Memory B cell (primary cell): ENCODE measurements around the gene SHROOM2.

Experiments used
- ATAC-seq: fragments of 150-1000 bp; cut with Tn5 transposase; 2 replicates; pipeline ENCODE4 v1.10.0; 2021; ENCODE audit warnings: low read depth, mild to moderate bottlenecking, moderate library complexity
- DNase-seq, 2 donors: peaks; one replicate each; pipeline ENCODE4 v3.0.0; 2022; ENCODE audit warnings: low spot score in 2 of 2
- H3K27ac Mint-ChIP-seq: one replicate; pipeline ENCODE4 v1.8.0; 2022; ENCODE audit warnings: mild to moderate bottlenecking, moderate library complexity, mixed read lengths
- H3K27me3 Mint-ChIP-seq: one replicate; pipeline ENCODE4 v1.8.0; 2022; ENCODE audit warnings: mixed read lengths
- H3K36me3 Mint-ChIP-seq: one replicate; pipeline ENCODE4 v1.8.0; 2022; ENCODE audit warnings: mild to moderate bottlenecking, mixed read lengths
- H3K4me1 Mint-ChIP-seq: one replicate; pipeline ENCODE4 v1.8.0; 2022; ENCODE audit warnings: mixed read lengths
- H3K4me3 Mint-ChIP-seq: one replicate; pipeline ENCODE4 v1.8.0; 2022; ENCODE audit warnings: mild to moderate bottlenecking, moderate library complexity, mixed read lengths
- H3K9me3 Mint-ChIP-seq: one replicate; pipeline ENCODE4 v1.8.0; 2022; ENCODE audit warnings: mixed read lengths

The SHROOM2 gene

DNA sequence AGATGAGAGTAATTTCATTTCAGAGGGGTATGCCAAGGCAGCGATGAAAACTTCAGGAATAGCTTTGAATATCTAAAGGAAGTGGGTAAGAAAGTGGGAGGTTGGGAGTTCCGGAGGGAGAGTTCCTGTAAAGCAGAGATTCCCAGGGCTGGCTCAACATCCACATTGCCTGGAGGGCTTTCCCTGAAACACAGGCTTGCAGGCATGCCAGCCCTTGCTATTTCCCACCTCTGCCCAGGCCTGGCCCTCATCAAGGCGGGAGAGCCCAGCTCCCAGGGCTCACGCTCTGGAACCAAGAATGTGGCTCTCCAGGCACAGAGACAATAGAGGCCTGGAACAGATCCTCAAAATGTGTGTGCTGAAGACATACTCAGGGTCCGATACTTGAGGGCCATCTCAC is 137.1 kb downstream of the SHROOM2 start:
- no peak overlapping the region for H3K27ac Mint-ChIP-seq
- ATAC-seq (no peak), DNase-seq (no peak)
- no peak overlapping the region for H3K4me3 Mint-ChIP-seq
- no peaks in the 10 kb centered on the region for H3K36me3 Mint-ChIP-seq
- H3K27me3 Mint-ChIP-seq = peaks cover 8% of the 10 kb centered on the region
- H3K9me3 Mint-ChIP-seq = no peaks in the 10 kb centered on the region
- peaks cover 4% of the 10 kb centered on the region for H3K4me1 Mint-ChIP-seq

DNA sequence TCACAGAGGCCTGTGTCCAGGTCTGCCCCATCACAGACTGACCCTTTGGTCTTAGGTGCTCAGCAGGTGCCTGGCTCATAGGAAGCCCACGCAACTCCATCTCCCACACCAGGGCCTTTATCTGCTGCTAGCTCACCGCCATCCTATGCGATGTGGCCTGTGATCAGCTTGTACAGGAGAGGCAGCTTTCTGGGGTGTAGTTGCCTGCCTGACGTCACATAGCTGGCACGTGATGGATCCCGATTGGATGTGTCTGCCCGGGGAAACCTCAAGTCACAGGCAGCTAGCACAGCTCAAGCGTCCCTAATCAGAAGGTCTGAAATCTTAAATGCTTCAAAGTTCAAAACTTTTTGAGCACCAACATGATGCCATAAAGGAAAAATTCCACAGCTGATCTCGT is 139.8 kb downstream of the SHROOM2 start:
- Mint-ChIP-seq H3K9me3 (no peaks in the 10 kb centered on the region), H3K4me3 (no peak overlapping the region)

GRCh38 chrX:9927698-9928482 is 141.7 kb downstream of the SHROOM2 start:
- ATAC-seq (no peak), DNase-seq (no peak)
- no peaks in the 10 kb centered on the region for H3K9me3 Mint-ChIP-seq
- peaks cover 4% of the 10 kb centered on the region for H3K4me1 Mint-ChIP-seq
- H3K36me3 Mint-ChIP-seq = no peaks in the 10 kb centered on the region
- no peak overlapping the region for H3K27ac Mint-ChIP-seq
- H3K4me3 Mint-ChIP-seq = no peak overlapping the region
- peaks cover 6% of the 10 kb centered on the region for H3K27me3 Mint-ChIP-seq

More for the DNA sequence above, 139.8 kb downstream of the SHROOM2 start:
- Mint-ChIP-seq H3K27me3 (peaks cover 6% of the 10 kb centered on the region), H3K36me3 (no peaks in the 10 kb centered on the region), H3K27ac (no peak overlapping the region), H3K4me1 (peaks cover 4% of the 10 kb centered on the region)
- ATAC-seq = no peak
- no peak for DNase-seq

GRCh38 chrX:9935436-9935835 is 149.2 kb downstream of the SHROOM2 start:
- Mint-ChIP-seq H3K4me1 (no peaks in the 10 kb centered on the region), H3K36me3 (no peaks in the 10 kb centered on the region), H3K4me3 (no peak overlapping the region), H3K9me3 (no peaks in the 10 kb centered on the region), H3K27ac (no peak overlapping the region), H3K27me3 (no peaks in the 10 kb centered on the region)
- ATAC-seq = no peak
- no peak for DNase-seq

DNA sequence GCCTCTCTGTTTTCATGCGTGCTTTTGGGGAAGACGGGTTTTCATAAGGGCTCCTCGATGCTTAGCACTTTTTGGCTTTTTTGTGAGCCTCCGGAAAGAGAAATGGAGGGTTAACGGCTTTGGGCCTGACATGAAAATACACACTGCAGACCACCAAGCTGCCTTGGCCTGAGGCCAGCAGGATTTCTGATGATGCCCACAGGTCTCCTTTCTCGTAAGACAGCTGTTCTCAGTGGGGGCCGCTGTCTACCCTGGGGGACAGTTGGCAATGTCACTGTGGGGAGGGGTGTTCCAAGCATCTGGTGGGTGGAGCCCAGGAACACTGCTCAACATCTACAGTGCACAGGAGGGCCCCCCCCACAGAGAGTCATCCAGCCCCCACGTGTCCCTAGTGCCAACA is 151.5 kb downstream of the SHROOM2 start:
- ATAC-seq (no peak), DNase-seq (no peak)
- no peaks in the 10 kb centered on the region for H3K27me3 Mint-ChIP-seq
- H3K4me3 Mint-ChIP-seq = no peak overlapping the region
- H3K27ac Mint-ChIP-seq = no peak overlapping the region
- H3K4me1 Mint-ChIP-seq = peaks cover 4% of the 10 kb centered on the region
- no peaks in the 10 kb centered on the region for H3K36me3 Mint-ChIP-seq
- H3K9me3 Mint-ChIP-seq = no peaks in the 10 kb centered on the region

DNA sequence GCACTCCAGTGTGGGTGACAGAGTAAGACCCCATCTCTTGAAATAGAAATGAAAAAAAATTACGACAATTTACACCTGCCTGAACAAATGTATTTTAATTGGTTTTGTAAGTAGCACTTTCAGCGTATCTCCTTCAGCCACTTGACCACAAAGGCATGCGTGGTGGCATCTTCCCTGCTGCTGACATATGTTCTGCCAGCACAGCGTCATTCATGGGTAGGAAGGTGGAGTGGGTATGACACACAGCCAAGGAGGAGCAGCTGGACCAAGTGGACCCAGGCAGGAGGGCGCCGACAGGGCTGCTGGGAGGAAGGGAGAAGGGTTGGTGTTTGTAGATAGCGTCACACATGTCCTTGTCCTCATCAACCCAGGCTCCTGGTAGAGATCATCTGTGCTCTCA is 152.3 kb downstream of the SHROOM2 start:
- Mint-ChIP-seq H3K4me1 (peaks cover 7% of the 10 kb centered on the region), H3K4me3 (no peak overlapping the region), H3K27me3 (peaks cover 2% of the 10 kb centered on the region)

DNA sequence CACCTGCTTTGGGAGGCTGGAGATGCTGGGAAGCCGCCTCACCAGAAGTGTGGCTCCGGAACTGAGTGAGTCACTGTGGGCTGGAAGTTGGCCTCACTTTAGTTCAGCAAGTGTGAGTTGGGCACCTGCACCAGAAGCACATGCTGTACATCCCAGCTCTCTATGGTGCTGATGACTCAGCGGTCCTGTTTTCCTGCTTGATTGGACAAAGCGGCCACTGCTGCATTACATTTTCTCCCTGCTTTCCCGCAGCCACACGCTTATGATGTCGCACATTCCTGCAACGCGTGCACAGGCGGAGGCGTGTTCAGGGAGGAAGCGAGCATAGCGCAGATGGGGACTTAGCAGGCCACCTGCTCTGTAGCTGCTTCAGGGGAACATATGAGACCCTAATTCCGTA is 154.2 kb downstream of the SHROOM2 start:
- no peak for ATAC-seq
- H3K4me3 Mint-ChIP-seq = no peak overlapping the region
- H3K27me3 Mint-ChIP-seq = peaks cover 2% of the 10 kb centered on the region
- no peak overlapping the region for H3K27ac Mint-ChIP-seq
- peaks cover 7% of the 10 kb centered on the region for H3K4me1 Mint-ChIP-seq
- H3K9me3 Mint-ChIP-seq = no peaks in the 10 kb centered on the region
- H3K36me3 Mint-ChIP-seq = no peaks in the 10 kb centered on the region
- no peak for DNase-seq

More for the DNA sequence above, 152.3 kb downstream of the SHROOM2 start:
- H3K36me3 Mint-ChIP-seq = no peaks in the 10 kb centered on the region
- no peaks in the 10 kb centered on the region for H3K9me3 Mint-ChIP-seq
- DNase-seq (no peak), ATAC-seq (no peak)
- H3K27ac Mint-ChIP-seq = no peak overlapping the region

- ATAC-seq (peak; percentile 93), DNase-seq (peak in 1 of 2 donors; percentile 2)
- H3K4me1 Mint-ChIP-seq = peaks cover 7% of the 10 kb centered on the region
- H3K4me3 Mint-ChIP-seq = peak overlapping the region; percentile 64
- H3K27me3 Mint-ChIP-seq = peaks cover 2% of the 10 kb centered on the region
- no peaks in the 10 kb centered on the region for H3K36me3 Mint-ChIP-seq
- H3K9me3 Mint-ChIP-seq = no peaks in the 10 kb centered on the region
- no peak overlapping the region for H3K27ac Mint-ChIP-seq
Observed at GRCh38 chrX:9942086-9942485, 155.9 kb downstream of the SHROOM2 start.

DNA sequence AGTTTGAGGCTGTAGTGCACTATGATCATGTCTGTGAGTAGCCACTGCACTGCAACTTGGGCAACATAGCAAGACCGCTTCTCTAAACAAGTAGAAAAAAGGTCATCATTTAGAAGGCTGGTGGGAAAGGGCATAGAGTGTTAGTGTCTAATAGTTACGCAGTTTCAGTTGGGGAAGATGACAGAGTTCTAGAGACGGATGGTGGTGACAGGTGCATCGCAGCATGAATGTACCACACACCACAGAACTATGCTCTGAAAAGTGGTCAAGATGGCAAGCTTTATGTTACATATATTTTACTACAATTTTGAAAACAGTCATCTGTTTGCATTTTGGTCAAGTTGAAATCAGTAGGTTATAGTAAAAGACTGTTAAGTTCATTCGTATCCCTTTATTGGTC is 157.2 kb downstream of the SHROOM2 start:
- Mint-ChIP-seq H3K4me1 (peaks cover 7% of the 10 kb centered on the region), H3K36me3 (no peaks in the 10 kb centered on the region), H3K27ac (no peak overlapping the region), H3K4me3 (no peak overlapping the region), H3K27me3 (peaks cover 2% of the 10 kb centered on the region), H3K9me3 (no peaks in the 10 kb centered on the region)
- DNase-seq (no peak), ATAC-seq (no peak)

DNA sequence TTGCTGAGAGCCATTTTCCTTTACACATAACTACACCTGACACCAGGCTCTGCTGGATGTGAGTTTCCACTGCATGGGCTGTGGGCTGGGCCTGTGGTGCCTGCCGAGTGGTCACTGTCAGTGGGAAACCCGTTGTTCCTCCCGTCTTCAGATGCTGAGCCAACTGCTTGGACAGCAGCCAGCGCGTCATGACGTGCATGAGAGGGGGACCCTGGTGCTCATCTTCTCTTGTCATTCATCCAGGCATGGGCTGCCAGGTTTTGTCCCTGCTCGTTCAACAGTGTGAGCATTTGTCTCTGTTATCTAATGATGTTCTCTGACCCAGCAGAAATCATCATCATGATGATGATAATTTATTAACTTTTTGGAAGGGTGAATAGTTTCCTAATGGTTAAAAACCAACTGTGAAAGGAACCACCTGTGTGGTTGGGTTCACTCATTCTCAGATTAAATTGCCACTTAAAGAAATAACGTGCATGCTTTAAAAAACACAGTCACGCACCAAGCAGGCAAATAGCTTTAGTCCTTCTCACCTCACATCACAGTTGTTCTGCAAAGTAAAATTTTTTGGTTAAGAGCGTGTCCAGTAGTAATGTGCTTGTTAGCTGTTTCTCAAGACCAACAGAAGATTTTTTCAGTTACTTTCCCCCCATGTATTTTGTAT is 161.0 kb downstream of the SHROOM2 start:
- no peak for ATAC-seq
- H3K27ac Mint-ChIP-seq = no peak overlapping the region
- H3K9me3 Mint-ChIP-seq = peaks cover 2% of the 10 kb centered on the region

GRCh38 chrX:9948406-9948805 is 162.2 kb downstream of the SHROOM2 start:
- Mint-ChIP-seq H3K36me3 (no peaks in the 10 kb centered on the region), H3K27me3 (peaks cover under 1% of the 10 kb centered on the region), H3K4me1 (peaks cover under 1% of the 10 kb centered on the region), H3K4me3 (no peak overlapping the region), H3K9me3 (peaks cover 2% of the 10 kb centered on the region), H3K27ac (no peak overlapping the region)
- no peak for DNase-seq
- ATAC-seq = no peak

More for the DNA sequence above, 161.0 kb downstream of the SHROOM2 start:
- no peak for DNase-seq
- H3K36me3 Mint-ChIP-seq = no peaks in the 10 kb centered on the region
- H3K4me1 Mint-ChIP-seq = peaks cover 3% of the 10 kb centered on the region
- H3K27me3 Mint-ChIP-seq = peaks cover 2% of the 10 kb centered on the region
- H3K4me3 Mint-ChIP-seq = no peak overlapping the region

- DNase-seq = no peak
- no peaks in the 10 kb centered on the region for H3K4me1 Mint-ChIP-seq
- no peak overlapping the region for H3K27ac Mint-ChIP-seq
- ATAC-seq = no peak
- H3K9me3 Mint-ChIP-seq = peaks cover 4% of the 10 kb centered on the region
- no peak overlapping the region for H3K4me3 Mint-ChIP-seq
- no peaks in the 10 kb centered on the region for H3K36me3 Mint-ChIP-seq
- no peaks in the 10 kb centered on the region for H3K27me3 Mint-ChIP-seq
Observed at GRCh38 chrX:9952300-9952699, 166.1 kb downstream of the SHROOM2 start.

GRCh38 chrX:9953396-9953795 is 167.2 kb downstream of the SHROOM2 start:
- H3K27me3 Mint-ChIP-seq = no peaks in the 10 kb centered on the region
- H3K4me3 Mint-ChIP-seq = no peak overlapping the region
- H3K9me3 Mint-ChIP-seq = peaks cover 4% of the 10 kb centered on the region
- no peaks in the 10 kb centered on the region for H3K4me1 Mint-ChIP-seq
- H3K27ac Mint-ChIP-seq = no peak overlapping the region
- DNase-seq (peak in 1 of 2 donors; percentile 1), ATAC-seq (peak; percentile 58)
- H3K36me3 Mint-ChIP-seq = no peaks in the 10 kb centered on the region

DNA sequence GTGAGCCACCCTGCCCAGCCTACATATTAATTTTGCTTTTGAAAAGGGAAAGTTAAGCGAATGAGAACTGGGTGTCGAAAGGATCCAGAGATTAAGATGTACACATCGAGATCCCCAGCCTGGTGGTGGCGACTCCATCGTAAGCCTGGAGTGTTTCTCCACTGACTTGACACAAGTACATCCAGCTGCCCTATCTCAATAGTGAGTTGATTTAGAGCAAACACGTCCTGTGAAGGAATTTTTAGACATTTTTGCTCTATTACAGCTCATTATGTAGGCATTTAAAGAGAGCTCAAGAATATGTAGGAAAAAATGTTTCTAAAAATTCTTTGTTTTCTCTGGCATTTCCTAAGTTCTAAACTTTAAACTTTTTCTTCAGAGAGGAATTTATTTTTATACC is 169.3 kb downstream of the SHROOM2 start:
- Mint-ChIP-seq H3K27me3 (peaks cover 7% of the 10 kb centered on the region), H3K9me3 (peaks cover 4% of the 10 kb centered on the region), H3K4me1 (no peaks in the 10 kb centered on the region), H3K36me3 (no peaks in the 10 kb centered on the region), H3K27ac (no peak overlapping the region), H3K4me3 (no peak overlapping the region)
- DNase-seq = no peak
- ATAC-seq = no peak
